HPDE6-E6E7 (cell line): ENCODE data around the gene ZBTB42.
"Not testable (repeated sequence)": the region's sequence is repeated elsewhere in the genome, so short reads cannot be mapped to it uniquely, and the experiment has no call there.

Experiments used
- DNase-seq: peaks from one replicate; pipeline ENCODE4 v3.0.0; 2011; ENCODE audit warnings: missing footprints; ENCODE audit errors: extremely low spot score

Gene ZBTB42

DNA sequence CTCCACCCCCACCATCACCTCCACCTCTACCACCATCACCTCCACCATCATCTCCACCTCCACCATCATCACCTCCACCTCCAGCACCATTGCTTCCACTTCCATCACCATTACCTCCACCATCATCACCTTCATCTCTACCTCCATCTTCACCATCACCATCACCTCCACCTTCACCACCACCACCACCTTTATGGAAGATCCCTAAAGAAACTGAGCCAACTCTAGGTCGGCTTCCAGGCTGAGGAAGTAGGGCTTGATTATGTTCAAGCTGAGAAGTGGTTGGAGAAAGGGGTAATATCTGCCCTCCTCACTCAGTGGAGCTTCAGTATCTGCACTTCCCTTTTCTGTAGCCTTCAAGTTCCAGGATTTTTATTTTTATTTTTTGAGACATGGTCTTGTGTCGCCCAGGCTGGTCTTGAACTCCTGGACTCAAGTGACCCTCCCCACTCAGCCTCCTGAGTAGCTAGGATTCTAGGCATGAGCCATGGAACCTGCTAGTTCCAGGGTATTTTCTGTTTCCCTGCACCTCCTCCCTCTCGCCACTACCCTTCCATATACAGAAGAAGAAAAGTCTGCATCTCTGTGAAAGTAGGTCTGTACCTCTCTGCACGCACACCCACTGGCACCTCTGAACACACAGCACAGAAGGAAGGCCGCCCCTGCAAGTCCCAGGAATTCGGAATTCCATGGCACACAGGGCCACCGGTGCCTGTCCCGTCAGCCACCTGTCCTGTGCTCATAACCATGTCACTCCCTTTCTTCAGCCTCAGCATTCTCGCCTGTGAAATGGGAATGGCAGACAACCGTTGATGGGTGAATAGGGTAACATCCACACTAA lies 5.9 kb downstream of the ZBTB42 start:
- DNase-seq = no peak

DNA sequence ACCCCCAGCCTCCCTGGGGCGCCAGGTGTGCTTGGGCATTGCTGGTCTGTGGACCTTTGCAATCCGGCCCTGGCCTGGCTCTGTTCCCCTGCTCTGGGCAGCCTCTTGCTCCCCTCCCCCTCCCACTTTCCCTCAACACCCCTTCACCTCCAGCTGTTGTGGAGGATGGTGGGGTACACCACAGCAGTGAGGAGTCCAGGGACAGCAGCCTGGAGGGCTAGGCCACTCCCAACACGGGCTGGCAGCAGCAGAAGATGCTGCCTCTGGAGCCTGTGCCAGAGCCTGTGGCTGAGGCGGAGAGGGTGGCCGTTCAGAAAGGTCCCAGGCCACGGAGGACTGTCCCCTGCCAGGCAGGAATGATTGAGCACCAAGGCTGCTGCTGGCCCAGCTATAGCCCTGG lies 7.6 kb downstream of the ZBTB42 start:
- DNase-seq = no peak

DNA sequence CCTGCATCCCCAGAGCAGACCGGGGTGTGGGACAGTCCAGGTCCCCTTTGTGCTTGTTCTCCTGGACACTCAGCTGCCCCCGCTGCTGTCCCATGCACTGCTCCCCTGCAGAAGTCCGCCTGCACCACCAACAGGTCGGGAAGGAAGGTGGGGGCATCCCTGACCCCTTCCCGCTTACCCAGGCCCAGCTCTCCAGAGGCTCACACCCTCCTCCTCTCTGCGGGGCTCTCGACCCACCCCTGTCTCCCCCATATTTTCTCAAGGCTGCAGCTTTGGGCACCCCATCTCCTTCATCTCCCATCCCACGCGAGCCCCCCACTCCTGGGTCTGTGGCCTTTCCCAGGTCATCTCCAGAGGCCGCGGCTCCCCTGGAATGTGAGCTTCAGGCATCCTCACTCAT lies 9.4 kb downstream of the ZBTB42 start:
- no peak for DNase-seq

DNA sequence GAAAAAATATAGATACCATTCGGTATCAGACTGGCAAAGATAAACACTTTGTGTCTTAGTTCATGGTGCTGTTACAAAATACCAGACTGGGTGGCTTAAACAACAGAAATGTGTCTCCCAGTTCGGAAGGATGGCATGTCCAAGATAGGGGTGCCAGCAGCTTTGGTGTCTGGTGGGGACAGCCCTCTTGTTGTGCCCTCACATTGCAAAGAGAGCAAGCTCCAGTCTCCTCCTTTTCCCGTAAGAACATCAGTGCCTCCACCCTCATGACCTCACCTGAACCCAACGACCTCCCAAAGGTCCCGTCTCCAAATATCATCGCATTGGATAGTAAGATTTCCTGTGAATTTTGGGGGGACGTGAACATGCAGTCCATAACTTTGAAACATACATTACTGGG lies 12.4 kb downstream of the ZBTB42 start:
- no peak for DNase-seq

DNA sequence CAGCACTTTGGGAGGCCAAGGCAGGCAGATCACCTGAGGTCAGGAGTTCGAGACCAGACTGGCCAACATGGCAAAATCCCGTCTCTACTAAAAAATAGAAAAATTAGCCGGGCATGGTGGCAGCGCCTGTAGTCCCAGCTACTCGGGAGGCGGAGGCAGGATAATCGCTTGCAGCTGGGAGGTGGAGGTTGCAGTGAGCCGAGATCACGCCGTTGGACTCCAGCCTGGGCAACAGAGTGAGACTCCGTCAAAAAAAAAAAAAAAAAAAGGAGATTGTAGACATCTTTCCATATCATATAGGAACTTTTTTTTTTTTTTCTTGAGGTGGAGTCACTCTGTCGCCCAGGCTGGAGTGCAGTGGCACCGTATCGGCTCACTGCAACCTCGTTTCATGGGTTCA lies 13.8 kb downstream of the ZBTB42 start:
- DNase-seq = not testable (repeated sequence)

DNA sequence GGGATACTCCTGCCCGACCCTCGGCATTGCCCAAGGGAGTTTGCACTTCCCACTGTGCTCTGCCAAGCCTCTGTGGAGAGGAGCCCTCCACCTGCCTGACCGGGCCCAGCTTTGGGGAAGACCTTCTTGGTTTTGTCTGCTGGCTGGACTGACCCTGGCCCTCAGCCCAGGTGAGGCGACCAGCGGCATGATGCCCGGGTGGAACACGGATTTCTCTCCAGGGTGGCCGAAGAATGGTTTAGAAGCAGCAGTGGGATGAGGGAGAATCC lies 15.6 kb downstream of the ZBTB42 start:
- DNase-seq = no peak

DNA sequence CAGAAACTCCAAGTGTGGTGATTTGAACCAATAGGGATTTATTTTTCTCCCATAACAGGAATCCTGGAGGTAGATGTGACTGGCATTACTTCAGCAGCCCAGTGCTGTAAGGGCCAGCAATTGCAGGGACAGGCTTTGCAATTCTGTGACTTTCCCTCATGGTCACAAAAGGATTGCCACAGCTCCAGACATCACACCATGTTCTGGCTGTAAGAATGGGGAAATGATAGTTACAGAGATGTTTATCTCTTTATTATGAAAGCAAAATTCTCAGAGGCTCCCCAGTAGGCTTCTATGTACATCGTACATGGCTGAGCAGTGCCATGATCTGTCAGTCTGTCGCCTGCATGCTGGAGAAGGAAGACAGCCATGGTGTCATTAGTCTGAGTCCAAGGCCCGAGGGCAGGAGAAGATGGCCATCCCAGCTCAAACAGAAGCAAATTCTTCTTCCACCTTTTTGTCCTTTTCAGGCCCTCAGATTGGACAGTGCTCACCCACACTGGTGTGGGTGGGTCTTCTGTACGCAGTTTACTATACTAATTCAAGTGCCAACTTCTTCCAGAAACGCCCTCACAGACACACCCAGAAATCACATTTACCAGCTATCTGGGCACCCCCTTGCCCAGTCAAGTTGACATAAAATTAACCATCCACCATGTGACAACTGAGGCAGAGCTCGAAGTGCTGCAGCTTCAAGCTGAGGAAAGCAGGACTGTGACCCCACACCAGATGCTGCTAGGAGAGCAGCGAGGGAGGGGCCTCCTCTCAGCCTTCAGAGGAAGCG lies 17.2 kb downstream of the ZBTB42 start:
- DNase-seq = no peak

DNA sequence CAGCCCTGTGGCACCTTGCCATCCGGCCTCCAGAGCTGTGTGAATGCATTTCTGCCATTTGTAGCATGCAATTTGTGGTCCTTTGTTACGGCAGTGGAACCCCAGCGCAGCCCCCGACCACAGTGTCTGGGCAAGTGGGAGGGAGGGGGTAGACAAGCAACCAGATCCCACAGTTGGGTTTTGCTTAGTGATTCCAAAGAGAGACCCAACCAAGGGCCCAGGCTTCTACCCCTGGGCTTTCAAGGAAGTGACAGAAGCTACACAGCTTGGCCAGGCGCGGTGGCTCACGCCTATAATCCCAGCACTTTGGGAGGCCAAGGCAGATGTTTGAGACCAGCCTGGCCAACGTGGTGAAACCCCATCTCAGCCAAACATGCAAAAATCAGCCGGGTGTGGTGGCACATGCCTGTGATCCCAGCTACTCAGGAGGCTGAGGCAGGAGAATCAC lies 17.8 kb downstream of the ZBTB42 start:
- DNase-seq = no peak

DNA sequence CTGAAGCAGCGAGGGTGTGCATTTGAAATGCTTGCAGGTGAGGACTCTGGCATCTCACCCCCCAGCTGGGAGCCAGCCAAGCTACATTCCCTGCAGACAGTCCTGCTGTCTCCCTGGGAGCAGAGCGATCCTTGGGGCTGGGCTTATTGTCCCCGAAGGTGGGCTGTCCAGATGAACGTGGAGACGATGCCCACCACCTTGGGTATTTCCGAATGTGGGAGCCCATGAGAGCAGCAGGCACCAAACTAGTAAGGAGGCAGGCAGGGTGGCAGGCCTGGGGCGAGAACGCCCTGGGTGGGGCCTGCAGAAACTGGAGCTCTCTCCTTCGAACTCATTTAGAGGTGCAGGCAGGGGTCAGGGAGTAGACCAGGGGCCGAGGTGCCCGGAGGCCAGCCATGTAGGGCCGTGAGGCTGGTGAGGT lies 18.5 kb downstream of the ZBTB42 start:
- no peak for DNase-seq

DNA sequence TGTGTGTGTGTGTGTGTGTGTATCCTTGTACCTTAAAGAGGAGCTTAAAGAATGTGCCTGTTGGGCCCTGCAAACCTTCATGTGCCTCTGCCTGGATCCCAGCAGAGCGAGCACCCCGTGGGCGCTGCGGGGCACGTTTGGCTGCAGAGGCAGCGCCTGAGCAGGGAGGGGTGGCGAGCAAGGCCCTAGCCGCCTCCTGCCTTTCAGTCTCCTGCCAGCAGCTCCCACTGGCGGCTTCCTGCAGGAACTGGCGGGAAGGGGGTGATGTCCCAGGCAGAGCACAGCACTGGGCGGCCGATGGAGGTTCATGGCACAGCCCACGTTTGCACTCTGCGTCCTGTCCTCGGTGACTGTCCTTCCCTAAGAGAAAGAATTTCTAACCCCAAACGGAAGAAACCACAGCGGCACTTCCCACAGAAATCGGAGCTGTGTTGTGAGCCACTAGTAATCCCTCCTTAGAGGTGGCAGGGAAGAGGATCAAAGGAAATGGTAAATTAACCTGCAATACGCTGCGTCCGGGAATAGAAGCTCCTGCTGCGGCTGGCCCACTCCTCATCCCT lies 19.8 kb downstream of the ZBTB42 start:
- DNase-seq = peak; percentile 81

DNA sequence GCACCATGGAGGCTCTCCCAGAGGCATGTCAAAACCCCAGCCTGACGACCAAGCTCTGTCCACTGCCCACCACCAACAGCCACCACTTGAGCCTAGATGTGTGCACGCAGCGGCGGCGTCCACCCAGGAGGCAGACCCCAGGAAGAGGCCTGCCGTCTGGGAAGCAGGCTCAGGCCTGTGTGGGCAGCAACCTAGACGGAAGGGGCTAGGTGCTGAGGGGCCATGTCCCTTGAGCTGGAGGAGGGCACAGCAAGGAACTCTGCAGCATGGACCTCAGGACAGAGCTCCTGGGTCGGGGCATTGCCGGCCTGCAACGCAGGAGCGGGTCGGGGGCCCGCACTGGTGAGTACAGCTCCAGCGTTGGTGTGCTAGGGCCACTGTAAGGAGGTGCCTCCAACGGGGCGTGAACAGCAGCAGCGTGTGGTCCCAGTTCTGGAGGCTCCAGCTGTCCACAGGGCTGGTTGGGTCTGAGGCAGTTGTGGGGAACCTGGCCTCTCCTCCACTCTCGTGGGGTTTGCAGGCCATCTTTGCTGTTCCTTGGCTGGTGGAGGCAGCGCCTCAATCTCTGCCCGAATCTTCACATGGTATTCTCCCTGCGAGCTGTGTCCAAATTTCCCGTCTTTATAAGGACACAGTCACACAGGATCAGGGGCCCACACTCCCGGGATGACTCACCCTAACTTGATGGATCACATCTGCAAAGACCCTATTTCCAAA lies 20.5 kb downstream of the ZBTB42 start:
- no peak for DNase-seq

DNA sequence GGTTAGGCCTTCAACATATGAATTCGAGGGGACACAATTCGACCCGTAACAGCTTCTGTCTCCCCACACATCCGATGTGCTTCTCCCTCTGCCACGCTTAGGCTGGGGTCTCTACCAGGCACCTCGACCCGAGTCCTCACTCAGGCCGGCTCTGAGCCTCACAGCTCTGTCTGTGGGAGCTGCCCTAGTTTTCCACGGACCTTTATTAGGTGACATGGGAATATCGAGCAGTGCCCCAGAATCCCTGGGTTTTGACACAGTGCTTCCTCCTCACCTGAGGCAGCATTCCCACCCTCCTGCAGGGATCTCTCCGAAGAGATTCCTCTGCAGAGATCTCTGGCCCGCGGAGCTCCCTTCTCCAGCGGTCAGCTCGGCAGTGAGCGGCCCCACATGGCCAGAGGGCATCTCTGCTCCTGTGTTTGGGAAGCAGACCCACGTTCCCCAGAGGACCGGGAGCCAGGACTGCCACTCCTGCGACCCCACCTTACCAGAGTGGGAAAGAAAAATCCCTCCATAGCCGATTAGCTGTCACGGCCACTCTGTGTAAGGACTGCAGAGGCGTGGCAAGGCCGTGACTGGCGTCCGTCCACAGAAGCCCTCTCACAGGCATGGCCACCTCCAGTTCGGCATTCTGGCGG lies 21.2 kb downstream of the ZBTB42 start:
- no peak for DNase-seq

DNA sequence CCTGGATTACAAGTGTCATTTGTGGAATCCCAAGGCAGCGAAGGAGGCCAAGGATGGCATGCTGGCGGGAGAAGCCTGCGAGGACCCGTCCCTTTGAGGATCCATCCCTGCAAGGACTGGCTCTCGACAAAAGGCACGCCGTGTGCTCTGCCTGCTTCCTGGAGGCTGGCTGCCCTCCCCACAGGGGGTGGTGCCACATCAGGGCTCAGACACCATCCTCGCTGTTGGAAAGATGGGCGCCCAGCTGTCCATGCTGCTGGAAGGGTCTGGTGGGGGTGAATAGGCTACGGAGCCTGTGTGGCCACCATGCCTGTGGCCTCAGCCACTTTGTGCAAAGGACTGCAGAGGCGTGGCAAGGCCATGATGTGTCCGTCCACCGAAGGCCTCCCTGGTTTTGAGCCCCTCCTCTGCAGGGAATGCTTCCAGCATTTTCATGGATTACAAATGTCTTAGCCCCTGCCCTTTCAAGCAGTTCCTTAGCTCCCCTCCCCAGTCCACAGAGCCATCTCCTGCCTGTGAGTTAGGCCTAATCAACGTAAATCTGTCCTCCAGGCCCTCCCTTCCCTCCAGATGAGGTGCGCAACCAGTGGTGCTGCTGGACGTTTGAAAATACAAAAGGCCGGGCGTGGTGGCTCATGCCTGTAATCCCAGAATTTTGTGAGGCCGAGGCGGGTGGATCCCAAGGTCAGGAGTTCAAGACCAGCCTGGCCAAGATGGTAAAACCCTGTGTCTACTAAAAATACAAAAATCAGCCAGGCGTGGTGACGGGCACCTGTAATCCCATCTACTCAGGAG lies 22.1 kb downstream of the ZBTB42 start:
- DNase-seq = no peak

DNA sequence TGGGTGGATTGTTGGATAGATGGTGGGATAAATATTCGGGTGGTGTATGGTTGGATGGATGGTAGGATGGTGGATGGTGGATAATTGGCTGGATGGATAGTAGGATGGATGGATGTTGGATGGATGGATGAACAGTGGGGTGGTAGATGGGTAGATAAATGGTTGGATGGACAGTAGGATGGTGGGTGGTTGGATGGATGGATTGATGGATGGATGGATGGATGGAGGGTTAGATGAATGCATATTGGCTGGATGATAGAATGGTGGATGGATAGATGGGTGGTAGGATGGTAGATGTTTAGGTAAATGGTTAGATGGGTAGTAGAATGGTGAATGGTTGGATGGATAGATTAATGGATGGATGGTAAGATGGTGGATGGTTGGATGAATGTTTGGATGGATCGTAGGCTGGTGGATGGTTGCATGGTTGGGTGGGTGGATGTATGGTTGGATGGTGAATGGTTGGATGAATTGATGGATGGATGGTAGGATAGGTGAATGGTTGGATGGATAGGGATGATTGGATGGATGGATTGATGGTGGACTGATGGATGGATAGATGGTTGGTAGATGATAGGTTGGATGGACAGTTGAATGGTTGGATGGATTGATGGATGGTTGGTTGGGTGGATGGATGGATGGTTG lies 23.6 kb downstream of the ZBTB42 start:
- no peak for DNase-seq

DNA sequence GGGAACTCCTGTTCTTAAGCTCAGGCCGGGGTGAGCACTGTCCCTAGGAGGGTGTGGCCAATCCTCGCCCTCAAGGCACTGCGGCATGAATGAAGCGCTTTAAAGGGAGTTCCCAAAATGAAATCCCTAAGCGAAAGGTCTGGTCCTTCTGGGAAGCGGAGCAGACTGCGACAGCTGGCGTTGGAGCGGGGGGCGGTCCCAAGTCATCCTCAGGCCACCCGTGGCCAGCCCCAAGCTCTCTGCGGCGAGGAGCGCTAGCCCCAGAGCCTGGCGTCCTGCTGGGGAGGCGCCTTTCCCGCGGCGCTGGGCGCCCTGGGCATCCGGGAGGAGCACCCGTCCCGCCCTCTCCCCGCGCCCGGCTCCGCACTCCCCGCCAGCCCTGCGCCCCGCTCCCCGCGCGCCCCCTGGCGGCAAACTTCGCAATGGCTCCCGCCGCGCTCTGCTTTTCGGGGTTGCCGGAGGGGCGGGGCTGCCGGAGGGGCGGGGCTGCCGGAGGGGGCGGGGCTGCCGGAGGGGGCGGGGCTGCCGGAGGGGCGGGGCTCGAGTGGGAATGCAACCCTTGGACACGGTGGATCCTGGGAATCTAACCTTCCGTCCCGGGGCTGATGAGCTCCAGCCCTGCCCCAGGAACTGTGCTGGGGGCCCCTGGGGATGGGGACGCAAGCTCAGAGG lies 25.4 kb downstream of the ZBTB42 start:
- peak; percentile 71 for DNase-seq

DNA sequence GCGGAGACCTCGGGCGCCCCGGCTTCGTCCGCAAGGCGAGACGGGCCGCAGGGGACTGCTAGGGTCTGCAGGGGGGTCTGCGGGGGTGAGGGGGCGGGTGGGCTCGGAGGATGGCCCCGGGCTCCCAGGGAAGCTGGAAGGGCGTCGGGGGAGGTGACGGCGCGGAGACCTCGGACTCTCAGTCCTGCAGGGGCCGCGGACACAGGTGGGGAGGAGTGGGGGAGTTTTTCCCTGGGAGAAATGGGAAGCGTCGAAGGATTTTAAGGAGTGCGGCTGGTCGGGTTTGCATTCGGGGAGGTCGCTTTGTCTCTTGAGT lies 25.9 kb downstream of the ZBTB42 start:
- no peak for DNase-seq

DNA sequence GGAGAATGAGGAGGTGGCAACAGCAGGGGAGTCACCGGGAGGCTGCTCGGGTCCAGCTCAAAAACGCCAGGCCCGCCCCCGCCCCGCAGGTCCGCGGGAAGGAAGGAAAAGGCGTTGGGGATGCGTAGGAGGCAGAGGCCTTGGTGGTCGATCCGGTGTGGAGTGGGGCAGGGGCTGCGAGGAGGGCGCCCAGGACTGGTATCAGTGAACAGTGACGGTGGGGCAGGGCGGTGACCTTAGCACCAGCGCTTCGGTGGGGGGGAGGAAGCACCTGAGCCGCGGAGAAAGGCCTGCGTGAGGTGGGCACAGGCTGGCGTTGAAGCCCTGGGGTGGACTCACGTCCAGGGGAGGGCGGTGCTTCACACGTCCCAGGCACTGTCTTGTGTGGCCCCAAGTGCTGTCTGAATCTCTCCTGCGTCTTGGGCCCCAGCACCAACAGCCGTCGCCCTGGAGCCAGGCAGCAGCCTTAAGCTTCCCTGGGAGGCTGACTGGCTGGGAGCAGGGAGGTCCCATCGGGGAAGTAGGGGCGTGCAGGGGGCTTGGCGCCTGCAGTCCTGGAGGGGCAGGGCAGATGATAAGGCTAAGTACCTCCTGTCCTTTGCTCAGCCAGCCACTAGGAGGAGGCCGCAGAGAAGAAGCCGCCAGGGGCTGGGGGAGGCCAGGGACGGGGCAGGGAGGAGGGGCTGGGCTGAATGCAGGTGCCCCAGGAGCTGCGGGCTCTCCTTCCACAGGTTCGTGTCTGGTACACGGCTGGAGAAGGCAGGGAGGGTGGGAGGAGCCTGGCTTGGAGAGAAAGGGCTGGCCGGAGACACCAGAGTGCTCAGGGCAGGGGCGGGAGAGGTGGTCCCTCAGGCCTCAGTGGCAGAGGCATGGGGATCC lies 26.5 kb downstream of the ZBTB42 start:
- DNase-seq = peak; percentile 70

DNA sequence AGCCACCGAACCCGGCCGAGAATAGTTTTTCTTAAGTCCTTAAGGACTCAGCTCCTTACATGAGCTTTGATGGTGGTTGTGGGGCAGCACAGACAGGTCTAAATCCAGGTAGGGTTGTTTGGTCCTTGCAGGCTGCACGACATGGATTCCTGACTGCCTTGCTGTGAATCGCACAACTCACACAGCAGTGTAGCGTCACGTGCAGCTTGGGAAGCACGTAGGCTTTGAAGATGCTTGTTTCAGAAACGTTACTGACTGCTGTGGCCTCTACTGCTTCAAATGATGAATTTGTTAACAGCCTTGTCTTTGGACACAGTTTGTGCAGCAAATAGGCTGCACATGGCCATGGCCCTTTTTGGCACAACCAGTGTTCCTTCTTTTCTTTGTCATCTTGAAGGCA lies 29.9 kb downstream of the ZBTB42 start:
- DNase-seq = no peak
